K562 (cell line): Measurements from ENCODE around the gene LY6G5B. TPM values are rescaled to one million over a fixed set of nuclear protein-coding genes. Genes with fewer than 3 reads are reported as not detected.

Source experiments
- EGR1 ChIP-seq: fragments of 450-650 bp; conservative IDR thresholded peaks from 2 replicates; pipeline ENCODE4 v1.6.1; 2017; ENCODE audit warnings: mild to moderate bottlenecking
- GABPA ChIP-seq: fragments of 200-800 bp; sonication (Bioruptor generic); conservative IDR thresholded peaks from 2 replicates; pipeline ENCODE4 v1.6.1; 2016; ENCODE audit warnings: low read depth, missing genetic modification characterization, missing compliant biosample characterization
- LCOR ChIP-seq: sonication (generic); formaldehyde crosslinking; IDR thresholded peaks from 2 replicates; pipeline ENCODE4 v1.8.0; 2022; ENCODE audit warnings: mild to moderate bottlenecking, missing genetic modification reagents
- NFRKB ChIP-seq: fragments of 450-650 bp; IDR thresholded peaks from 2 replicates; pipeline ENCODE4 v1.6.1; 2016; ENCODE audit warnings: low read depth
- NR2C2 ChIP-seq, 2 experiments: fragments of 200-800 bp in 1 of 2; sonication (Bioruptor generic) in 1 of 2; sonication (generic) in 1 of 2; formaldehyde crosslinking in 1 of 2; IDR thresholded peaks; 2 replicates each; pipeline versions ENCODE4 v1.6.1 to v1.8.0; 2016 to 2022; ENCODE audit warnings: mild to moderate bottlenecking in 1 of 2, missing compliant biosample characterization in 1 of 2, missing genetic modification characterization in 1 of 2, missing genetic modification reagents in 1 of 2
- NR4A1 ChIP-seq, 2 experiments: fragments of 250-450 bp in 1 of 2; fragments of 450-650 bp in 1 of 2; sonication (Bioruptor Pico) in 1 of 2; IDR thresholded peaks; 2 replicates each; pipeline versions ENCODE4 v1.4.0 to v1.6.1; 2016 to 2020; ENCODE audit warnings: mild to moderate bottlenecking in 2 of 2, missing compliant biosample characterization in 1 of 2, missing genetic modification characterization in 1 of 2, moderate library complexity in 1 of 2
- TEAD2 ChIP-seq: fragments of 450-650 bp; IDR thresholded peaks from 2 replicates; pipeline ENCODE4 v1.6.1; 2016; ENCODE audit warnings: missing genetic modification characterization, control low read depth, missing compliant biosample characterization
- ZNF263 ChIP-seq: sonication (generic); formaldehyde crosslinking; IDR thresholded peaks from 2 replicates; pipeline ENCODE4 v1.8.0; 2022; ENCODE audit warnings: mild to moderate bottlenecking, missing genetic modification reagents, borderline replicate concordance
- polyA plus RNA-seq, 8 experiments: library from polyadenylated mRNA; depleted of rRNA in 4 of 8; stranded (reverse) in 5 of 8; unstranded in 3 of 8; fragments of >200 nt; fragmentation: Nextera tagmentation in 2 of 8; fragmentation: Illumina TruSeq in 1 of 8; extraction: Ambion mirVana in 2 of 8; extraction: Trizol in 1 of 8; gene quantifications; 2 replicates each; pipeline versions ENCODE4 v1.2.1 to v1.2.3, GENCODE V29; 2011 to 2014; ENCODE audit warnings: inconsistent platforms in 1 of 8, missing spikeins in 1 of 8
- total RNA-seq, 7 experiments: library from RNA; depleted of rRNA in 6 of 7; stranded (reverse); fragments of >200 nt in 6 of 7; fragmentation: Illumina TruSeq in 2 of 7; extraction: Trizol in 2 of 7; gene quantifications; 2 replicates each; pipeline versions ENCODE4 v1.2.1 to v1.2.3, GENCODE V29; 2011 to 2021; ENCODE audit warnings: low replicate concordance in 1 of 7
- TF ChIP-seq, protein P1 (sequence below): IDR thresholded peaks from 2 replicates; pipeline ENCODE4 v1.6.1; 2016; ENCODE audit warnings: missing genetic modification characterization, missing compliant biosample characterization

LY6G5B gene
- total and polyA plus RNA-seq, 9 of the 15 experiments (the other 6 are each of a cell fraction or from before 2014, with no cell fraction given): 6.0 to 27.0 (median 7.5) TPM

DNA sequence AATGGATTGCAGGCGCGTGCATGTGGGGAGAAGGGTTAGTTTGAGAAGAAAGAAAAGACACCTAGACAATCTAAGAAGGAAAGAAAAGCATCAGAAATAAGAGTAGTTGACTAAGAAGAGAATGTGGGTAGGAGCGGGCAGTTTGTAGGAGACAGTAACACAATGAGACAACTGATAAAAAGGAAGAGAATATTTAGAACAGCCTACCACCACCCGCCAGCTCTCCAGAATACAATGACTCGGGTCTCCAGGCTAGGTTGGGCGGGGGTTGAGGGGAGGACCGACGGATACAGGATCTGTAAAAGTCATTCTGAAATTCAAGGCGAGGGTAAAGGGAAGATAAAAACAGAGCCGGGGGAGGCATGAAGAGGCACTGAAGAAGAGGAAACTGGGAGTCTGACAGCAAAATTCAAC lies 32.6 kb downstream of the LY6G5B start (continued):
- TF ChIP-seq GABPA (tag) (no peak), LCOR (CRISPR knock-in tag) (peak; percentile 45), TEAD2 (no peak), ZNF263 (peak; percentile 78; the same call in 1 of the 2 replicates), NFRKB (0 out of 2 replicates have a peak, but pooled peaks have one; percentile 7), NR2C2 (CRISPR knock-in tag; IDR thresholded peaks at IDR 0.05) (0 out of 2 replicates have a peak, but pooled peaks have one; percentile 1), NR2C2 (tag; IDR thresholded peaks at IDR 0.05) (no peak), NR4A1 (CRISPR knock-in tag; IDR thresholded peaks at IDR 0.05) (no peak), NR4A1 (tag; IDR thresholded peaks at IDR 0.05) (no peak), EGR1 (peak; percentile 62)
- TF ChIP-seq, protein P1, sequence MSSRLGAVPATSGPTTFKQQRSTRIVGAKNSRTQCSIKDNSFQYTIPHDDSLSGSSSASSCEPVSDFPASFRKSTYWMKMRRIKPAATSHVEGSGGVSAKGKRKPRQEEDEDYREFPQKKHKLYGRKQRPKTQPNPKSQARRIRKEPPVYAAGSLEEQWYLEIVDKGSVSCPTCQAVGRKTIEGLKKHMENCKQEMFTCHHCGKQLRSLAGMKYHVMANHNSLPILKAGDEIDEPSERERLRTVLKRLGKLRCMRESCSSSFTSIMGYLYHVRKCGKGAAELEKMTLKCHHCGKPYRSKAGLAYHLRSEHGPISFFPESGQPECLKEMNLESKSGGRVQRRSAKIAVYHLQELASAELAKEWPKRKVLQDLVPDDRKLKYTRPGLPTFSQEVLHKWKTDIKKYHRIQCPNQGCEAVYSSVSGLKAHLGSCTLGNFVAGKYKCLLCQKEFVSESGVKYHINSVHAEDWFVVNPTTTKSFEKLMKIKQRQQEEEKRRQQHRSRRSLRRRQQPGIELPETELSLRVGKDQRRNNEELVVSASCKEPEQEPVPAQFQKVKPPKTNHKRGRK (tag): peak; percentile 41; the same call in 1 of the 2 replicates
